Thymus (tissue), 11 donors: ENCODE data around the gene NXN. TPM values are rescaled to one million over a fixed set of nuclear protein-coding genes. Genes with fewer than 3 reads are reported as not detected.
A peak's percentile ranks its signal among the peaks of the same experiment; 100 is the strongest.
"Not testable (repeated sequence)": the region's sequence is repeated elsewhere in the genome, so short reads cannot be mapped to it uniquely, and the experiment has no call there.

Source experiments
- DNase-seq, 9 donors: peaks; one replicate each; pipeline ENCODE4 v3.0.0-alpha.2; 2013; ENCODE audit warnings: low spot score in 9 of 9, low read depth in 6 of 9, missing footprints in 1 of 9
- H3K27ac ChIP-seq, 2 donors: one replicate each; pipeline ENCODE4 v1.5.1; 2013; ENCODE audit warnings: control low read depth in 1 of 2, low read depth in 1 of 2, low read length in 1 of 2, mild to moderate bottlenecking in 1 of 2, moderate library complexity in 1 of 2
- H3K27me3 ChIP-seq, 2 donors: one replicate each; pipeline ENCODE4 v1.5.1; 2013; ENCODE audit warnings: low read length in 1 of 2; ENCODE audit not compliant: control insufficient read depth in 2 of 2, insufficient read depth in 1 of 2
- H3K36me3 ChIP-seq, 2 donors: one replicate each; pipeline ENCODE4 v1.5.1; 2013; ENCODE audit warnings: low read length in 1 of 2, mild to moderate bottlenecking in 1 of 2, moderate library complexity in 1 of 2; ENCODE audit not compliant: control insufficient read depth in 2 of 2, insufficient read depth in 2 of 2
- H3K4me1 ChIP-seq, 2 donors: one replicate each; pipeline ENCODE4 v1.5.1; 2013; ENCODE audit warnings: low read length in 2 of 2; ENCODE audit not compliant: control insufficient read depth in 2 of 2, insufficient read depth in 2 of 2
- H3K4me3 ChIP-seq, 2 donors: one replicate each; pipeline ENCODE4 v1.5.1; 2013; ENCODE audit warnings: low read length in 2 of 2, control low read depth in 1 of 2, mild to moderate bottlenecking in 1 of 2
- H3K9me3 ChIP-seq, 2 donors: one replicate each; pipeline ENCODE4 v1.5.1; 2013; ENCODE audit warnings: low read length in 1 of 2, mild to moderate bottlenecking in 1 of 2; ENCODE audit not compliant: control insufficient read depth in 2 of 2, insufficient read depth in 1 of 2
- WGBS: extraction: QIAGEN DNeasy Blood & Tissue Kit; methylation state at CpG from one replicate; pipeline ENCODE4 v1.1.7; 2013; 5-methylcytosine and 5-hydroxymethylcytosine counted together
- polyA plus RNA-seq: library from polyadenylated mRNA; stranded (reverse); fragments of 200-250 nt; gene quantifications from one replicate; pipeline ENCODE4 v1.2.3, GENCODE V29; 2013
- total RNA-seq: library from RNA; stranded (reverse); fragments of 120-200 nt; gene quantifications from one replicate; pipeline ENCODE4 v1.2.4, GENCODE V29; 2013
- donor health status: healthy.

Gene NXN
- total and polyA plus RNA-seq, 2 donors = 16.8 to 25.7 TPM

DNA sequence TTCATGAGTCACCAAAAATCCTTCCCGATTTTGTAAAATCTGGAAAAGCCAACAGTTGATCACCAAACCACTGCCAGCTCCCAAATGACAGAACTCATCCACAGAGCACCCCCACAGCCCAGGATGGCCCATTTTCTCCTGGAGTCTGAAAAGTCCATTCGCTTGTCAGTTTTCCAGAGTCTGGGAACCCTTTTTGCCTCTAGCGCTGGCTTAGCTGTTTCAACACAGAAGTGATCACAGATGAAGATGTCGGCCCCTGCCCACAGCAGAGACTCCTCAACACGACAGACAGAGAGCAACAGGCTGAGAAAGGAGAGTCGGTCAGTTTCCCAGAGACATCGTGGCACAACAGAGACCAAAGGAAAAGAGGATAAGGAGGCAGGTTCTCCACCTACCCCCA lies 66.4 kb downstream of the NXN start:
- H3K27me3 ChIP-seq = no peaks in the 10 kb centered on the region
- DNase-seq = no peak
- no peak overlapping the region for H3K4me3 ChIP-seq
- H3K9me3 ChIP-seq = no peaks in the 10 kb centered on the region
- 89% methylated on average over 7 of the region's 7 CpGs for WGBS
- H3K36me3 ChIP-seq = no peaks in the 10 kb centered on the region
- peak overlapping the region in 1 of 2 donors; percentile 15 for H3K27ac ChIP-seq
- H3K4me1 ChIP-seq = peaks cover 0 to 9% of the 10 kb centered on the region in 2 donors

DNA sequence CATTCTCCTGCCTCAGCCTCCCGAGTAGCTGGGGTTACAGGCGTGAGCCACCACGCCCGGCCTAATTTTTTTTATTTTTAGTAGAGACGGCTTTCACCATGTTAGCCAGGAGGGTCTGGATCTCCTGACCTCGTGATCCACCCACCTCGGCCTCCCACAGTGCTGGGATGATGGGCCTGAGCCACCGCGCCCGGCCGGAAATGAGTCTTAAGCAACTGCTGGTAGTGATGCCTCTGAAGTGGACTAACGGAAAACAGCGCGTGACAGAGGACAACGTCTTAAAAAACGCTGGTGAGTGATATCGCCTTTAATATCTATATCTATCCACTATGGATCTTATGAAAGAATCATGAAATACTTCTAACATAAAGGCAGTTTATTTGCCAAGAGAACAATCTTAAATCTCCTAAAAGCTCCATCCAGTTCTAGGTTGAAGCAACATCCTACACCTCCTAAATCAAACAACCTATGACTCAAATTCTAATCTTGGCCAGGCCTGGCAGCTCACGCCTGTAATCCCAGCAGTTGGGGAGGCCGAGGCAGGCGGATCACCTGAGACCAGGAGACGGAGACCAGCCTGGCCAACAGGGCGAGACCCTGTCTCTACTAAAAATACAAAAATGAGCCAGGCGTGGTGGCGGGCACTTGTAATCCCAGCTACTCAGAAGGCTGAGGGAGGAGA lies 69.8 kb downstream of the NXN start:
- Histone ChIP-seq H3K4me3 (peak overlapping the region in 1 of 2 donors; percentile 14), H3K27me3 (peaks cover 0 to 5% of the 10 kb centered on the region in 2 donors), H3K9me3 (no peaks in the 10 kb centered on the region), H3K27ac (peak overlapping the region; percentile 74), H3K36me3 (no peaks in the 10 kb centered on the region), H3K4me1 (peaks cover 0 to 2% of the 10 kb centered on the region in 2 donors)
- 89% methylated on average over 24 of the region's 24 CpGs for WGBS
- DNase-seq = no peak

- no peak for DNase-seq
- peak overlapping the region in 1 of 2 donors; percentile 7 for H3K27ac ChIP-seq
- no peaks in the 10 kb centered on the region for H3K36me3 ChIP-seq
- peaks cover 0 to 19% of the 10 kb centered on the region in 2 donors for H3K27me3 ChIP-seq
- no peak overlapping the region for H3K4me3 ChIP-seq
- WGBS = 91% methylated on average over 6 of the region's 6 CpGs
- H3K4me1 ChIP-seq = peaks cover 0 to 6% of the 10 kb centered on the region in 2 donors
- no peaks in the 10 kb centered on the region for H3K9me3 ChIP-seq
Observed at GRCh38 chr17:907725-908124, 71.9 kb downstream of the NXN start.

DNA sequence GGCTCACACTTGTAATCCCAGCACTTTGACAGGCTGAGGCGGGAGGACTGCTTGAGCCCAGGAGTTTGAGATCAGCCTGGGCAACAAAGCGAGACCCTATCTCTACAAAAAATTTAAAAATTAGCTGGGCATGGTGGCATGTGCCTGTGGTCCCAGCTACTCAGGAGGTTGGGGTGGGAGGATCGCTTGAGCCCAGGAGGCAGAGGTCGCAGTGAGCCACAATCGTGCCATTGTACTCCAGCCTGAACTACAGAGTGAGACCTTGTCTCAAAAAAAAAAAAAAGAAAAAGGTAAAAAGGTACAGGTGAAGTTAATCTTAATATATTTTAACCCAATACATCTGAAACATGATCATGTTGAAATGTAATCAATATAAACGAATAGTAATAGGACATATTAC lies 73.9 kb downstream of the NXN start:
- not testable (repeated sequence) for H3K27ac ChIP-seq, DNase-seq, H3K4me3 ChIP-seq, H3K36me3 ChIP-seq, H3K9me3 ChIP-seq, H3K4me1 ChIP-seq
- WGBS = 93% methylated on average over 6 of the region's 6 CpGs
- peaks cover 0 to 19% of the 10 kb centered on the region in 2 donors for H3K27me3 ChIP-seq

DNA sequence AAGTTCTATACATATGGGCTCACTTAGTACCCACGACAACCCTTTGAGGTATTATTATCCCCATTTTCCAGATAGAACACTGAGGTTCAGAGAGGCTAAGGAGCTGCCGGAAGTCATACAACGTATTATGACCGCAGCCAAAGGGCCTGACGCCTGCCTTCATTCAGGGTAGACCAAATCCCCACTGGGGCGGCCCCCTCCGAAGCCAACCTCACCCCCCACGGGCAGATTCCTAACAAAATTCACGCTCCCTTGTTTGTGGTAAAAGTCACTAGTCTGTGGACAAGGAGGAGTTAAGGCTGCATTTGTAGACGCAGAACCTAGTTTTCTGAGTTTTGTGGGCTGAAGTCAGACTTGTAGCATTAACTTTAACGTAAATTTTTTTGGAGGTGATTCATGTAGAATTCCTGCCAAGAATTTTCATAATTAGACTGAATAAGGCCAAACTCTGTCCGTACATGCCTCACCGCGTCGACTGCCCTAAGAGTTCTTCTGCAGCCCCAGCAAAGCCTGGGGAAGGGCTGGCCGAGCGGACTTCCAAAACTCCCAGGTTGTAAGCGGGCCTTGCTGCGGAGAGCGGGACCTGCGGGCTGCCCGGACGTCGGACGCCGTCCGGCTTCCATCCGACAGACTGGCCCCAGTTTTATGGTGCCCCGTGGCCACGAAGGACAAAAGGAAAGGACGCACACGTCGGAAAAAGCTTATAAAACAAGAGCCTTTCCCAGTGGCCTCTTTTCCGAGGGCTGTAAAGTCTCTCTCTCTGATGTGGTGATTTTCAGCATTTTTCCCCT lies 75.7 kb downstream of the NXN start:
- H3K27ac ChIP-seq = peak overlapping the region; percentile 78 to 84
- H3K4me3 ChIP-seq = no peak overlapping the region
- H3K9me3 ChIP-seq = no peaks in the 10 kb centered on the region
- H3K27me3 ChIP-seq = peaks cover 0 to 21% of the 10 kb centered on the region in 2 donors
- H3K4me1 ChIP-seq = peaks cover 0 to 10% of the 10 kb centered on the region in 2 donors
- DNase-seq = no peak
- H3K36me3 ChIP-seq = no peaks in the 10 kb centered on the region
- WGBS = 57% methylated on average over 34 of the region's 34 CpGs

DNA sequence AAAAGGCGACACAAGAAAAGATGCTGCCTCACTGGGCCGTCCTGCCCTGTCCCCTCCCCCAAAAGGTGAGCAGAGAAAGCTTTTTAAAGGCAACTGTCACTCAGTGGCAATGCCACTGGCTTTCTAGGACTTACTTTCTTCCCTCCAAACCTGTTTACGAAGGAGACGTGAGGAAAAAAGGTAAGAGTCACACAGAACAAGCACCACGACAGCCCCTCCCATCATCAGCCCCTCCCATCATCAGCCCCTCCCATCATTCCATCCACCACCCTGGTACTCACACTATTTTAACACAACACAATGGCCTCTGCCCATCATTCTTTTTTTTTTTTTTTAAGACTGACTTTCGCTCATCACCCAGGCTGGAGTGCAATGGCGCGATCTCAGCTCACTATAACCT lies 77.1 kb downstream of the NXN start:
- Histone ChIP-seq H3K27ac (peak overlapping the region; percentile 68 to 78), H3K4me1 (peaks cover 0 to 8% of the 10 kb centered on the region in 2 donors), H3K36me3 (no peaks in the 10 kb centered on the region), H3K4me3 (no peak overlapping the region), H3K27me3 (peaks cover 0 to 31% of the 10 kb centered on the region in 2 donors), H3K9me3 (no peaks in the 10 kb centered on the region)
- DNase-seq = no peak
- 89% methylated on average over 8 of the region's 8 CpGs for WGBS

GRCh38 chr17:901964-902363 lies 77.6 kb downstream of the NXN start:
- peaks cover 0 to 13% of the 10 kb centered on the region in 2 donors for H3K4me1 ChIP-seq
- H3K27me3 ChIP-seq = peaks cover 0 to 36% of the 10 kb centered on the region in 2 donors
- no peaks in the 10 kb centered on the region for H3K9me3 ChIP-seq
- H3K27ac ChIP-seq = peak overlapping the region; percentile 68 to 78
- H3K36me3 ChIP-seq = no peaks in the 10 kb centered on the region
- H3K4me3 ChIP-seq = no peak overlapping the region
- DNase-seq = no peak
- 91% methylated on average over 21 of the region's 21 CpGs for WGBS

GRCh38 chr17:901191-901950 lies 78.2 kb downstream of the NXN start:
- Histone ChIP-seq H3K36me3 (no peaks in the 10 kb centered on the region), H3K9me3 (no peaks in the 10 kb centered on the region), H3K27ac (peak overlapping the region; percentile 26 to 38), H3K27me3 (peaks cover 0 to 41% of the 10 kb centered on the region in 2 donors), H3K4me3 (no peak overlapping the region), H3K4me1 (peaks cover 0 to 13% of the 10 kb centered on the region in 2 donors)
- 82% methylated on average over 18 of the region's 18 CpGs for WGBS
- DNase-seq = no peak
